Natural killer cell (primary cell): ENCODE data around the gene ZNF514. TPM values are rescaled to one million over a fixed set of nuclear protein-coding genes. Genes with fewer than 3 reads are reported as not detected.
A peak's percentile ranks its signal among the peaks of the same experiment; 100 is the strongest.

Source experiments
- ATAC-seq, 3 donors: fragments of 150-1000 bp in 2 of 3; fragments of 200-7000 bp in 1 of 3; cut with Tn5 transposase; 1 replicate in 1 of 3; 2 replicates in 2 of 3; pipeline ENCODE4 v1.10.0; 2021; ENCODE audit warnings: mild to moderate bottlenecking in 2 of 3, moderate library complexity in 2 of 3
- DNase-seq, 2 donors: peaks; one replicate each; pipeline versions ENCODE4 v3.0.0 to v3.0.0-alpha.2; 2013 to 2021; ENCODE audit warnings: mixed read lengths in 1 of 2
- H3K27ac ChIP-seq: one replicate; pipeline ENCODE4 v1.5.1; 2013; ENCODE audit warnings: mild to moderate bottlenecking, low read length
- H3K27me3 ChIP-seq: one replicate; pipeline ENCODE4 v1.6.1; 2013; ENCODE audit warnings: low read length; ENCODE audit not compliant: control insufficient read depth, insufficient read depth
- H3K36me3 ChIP-seq: one replicate; pipeline ENCODE4 v1.6.1; 2013; ENCODE audit warnings: low read length; ENCODE audit not compliant: control insufficient read depth, insufficient read depth
- H3K4me1 ChIP-seq: one replicate; pipeline ENCODE4 v1.6.1; 2013; ENCODE audit warnings: low read length; ENCODE audit not compliant: control insufficient read depth, insufficient read depth
- H3K4me3 ChIP-seq: one replicate; pipeline ENCODE4 v1.5.1; 2013; ENCODE audit warnings: low read length
- H3K9me3 ChIP-seq: one replicate; pipeline ENCODE4 v1.6.1; 2013; ENCODE audit warnings: low read length; ENCODE audit not compliant: control insufficient read depth, insufficient read depth
- H3K27ac Mint-ChIP-seq, 2 donors: one replicate each; pipeline ENCODE4 v1.8.0; 2022; ENCODE audit warnings: mild to moderate bottlenecking in 2 of 2, mixed read lengths in 2 of 2, moderate library complexity in 1 of 2
- H3K27me3 Mint-ChIP-seq, 2 donors: one replicate each; pipeline ENCODE4 v1.8.0; 2022; ENCODE audit warnings: low read depth in 2 of 2, mixed read lengths in 2 of 2
- H3K36me3 Mint-ChIP-seq: one replicate; pipeline ENCODE4 v1.8.0; 2022; ENCODE audit warnings: mixed read lengths
- H3K4me1 Mint-ChIP-seq, 2 donors: one replicate each; pipeline ENCODE4 v1.8.0; 2022; ENCODE audit warnings: mixed read lengths in 2 of 2
- H3K4me3 Mint-ChIP-seq: one replicate; pipeline ENCODE4 v1.8.0; 2022; ENCODE audit warnings: mild to moderate bottlenecking, moderate library complexity, mixed read lengths
- H3K9me3 Mint-ChIP-seq, 2 donors: one replicate each; pipeline ENCODE4 v1.8.0; 2022; ENCODE audit warnings: mixed read lengths in 2 of 2
- WGBS: methylation state at CpG from one replicate; pipeline ENCODE4 v1.1.7; 2013; ENCODE audit warnings: missing lambda C conversion rate; ENCODE audit not compliant: insufficient coverage; 5-methylcytosine and 5-hydroxymethylcytosine counted together
- intact Hi-C: fragments of 100-400 bp; cut with micrococcal nuclease; formaldehyde crosslinking; loops from one replicate; pipeline ENCODE4 v1.14.2; 2022
- total RNA-seq, 4 donors: library from RNA; stranded (reverse); fragments of 120-200 nt in 1 of 4; gene quantifications; one replicate each; pipeline versions ENCODE4 v1.2.3 to v1.2.4, GENCODE V29; 2013 to 2022
- TF ChIP-seq, protein P1 (sequence below): fragments of 200-600 bp; IDR thresholded peaks from one replicate; pipeline ENCODE4 v1.8.0; 2022; ENCODE audit warnings: antibody characterized with exemption

The ZNF514 gene
- total RNA-seq, 3 donors from 2014 or later (not counting 1 experiment from before 2014, with no cell fraction given), result 12.4 to 26.0 (median 12.8) TPM

DNA sequence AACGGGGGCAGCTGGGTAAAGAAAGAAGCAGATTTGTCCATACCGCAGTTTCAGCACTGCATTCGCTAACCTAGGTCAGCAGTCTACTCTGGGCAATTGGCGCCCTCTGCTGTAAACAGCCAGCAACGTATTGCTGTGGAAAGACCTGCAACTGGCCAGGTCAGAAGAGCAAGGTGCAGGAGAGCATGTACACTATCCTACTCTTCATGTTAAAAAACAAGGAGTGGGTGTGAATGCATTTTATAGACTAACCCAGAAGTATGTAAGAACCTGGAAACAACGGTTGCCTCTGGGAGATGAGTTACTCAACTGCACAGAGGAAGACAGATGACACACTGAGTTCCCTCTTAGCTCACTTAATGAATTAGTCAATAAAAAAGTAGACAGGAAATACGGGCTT lies 44.2 kb downstream of the ZNF514 start:
- WGBS, result 33% methylated on average over 7 of the region's 7 CpGs
- H3K27me3 ChIP-seq, result no peaks in the 10 kb centered on the region
- no peak overlapping the region for H3K4me3 ChIP-seq
- H3K4me1 ChIP-seq, result peaks cover 9% of the 10 kb centered on the region
- H3K9me3 ChIP-seq, result no peaks in the 10 kb centered on the region
- DNase-seq (peak; percentile 41 to 85), ATAC-seq (peak; percentile 91 to 99 (median 97))
- Mint-ChIP-seq H3K4me3 (no peak overlapping the region), H3K27me3 (no peaks in the 10 kb centered on the region), H3K4me1 (peaks cover 34 to 38% of the 10 kb centered on the region in 2 donors), H3K36me3 (no peaks in the 10 kb centered on the region), H3K9me3 (no peaks in the 10 kb centered on the region), H3K27ac (no peak overlapping the region)
- intact Hi-C loops, result loop anchor here (1.0 kb wide), 1 partner anchor 39 kb away; no protein-coding TSS in a partner anchor
- TF ChIP-seq, protein P1, sequence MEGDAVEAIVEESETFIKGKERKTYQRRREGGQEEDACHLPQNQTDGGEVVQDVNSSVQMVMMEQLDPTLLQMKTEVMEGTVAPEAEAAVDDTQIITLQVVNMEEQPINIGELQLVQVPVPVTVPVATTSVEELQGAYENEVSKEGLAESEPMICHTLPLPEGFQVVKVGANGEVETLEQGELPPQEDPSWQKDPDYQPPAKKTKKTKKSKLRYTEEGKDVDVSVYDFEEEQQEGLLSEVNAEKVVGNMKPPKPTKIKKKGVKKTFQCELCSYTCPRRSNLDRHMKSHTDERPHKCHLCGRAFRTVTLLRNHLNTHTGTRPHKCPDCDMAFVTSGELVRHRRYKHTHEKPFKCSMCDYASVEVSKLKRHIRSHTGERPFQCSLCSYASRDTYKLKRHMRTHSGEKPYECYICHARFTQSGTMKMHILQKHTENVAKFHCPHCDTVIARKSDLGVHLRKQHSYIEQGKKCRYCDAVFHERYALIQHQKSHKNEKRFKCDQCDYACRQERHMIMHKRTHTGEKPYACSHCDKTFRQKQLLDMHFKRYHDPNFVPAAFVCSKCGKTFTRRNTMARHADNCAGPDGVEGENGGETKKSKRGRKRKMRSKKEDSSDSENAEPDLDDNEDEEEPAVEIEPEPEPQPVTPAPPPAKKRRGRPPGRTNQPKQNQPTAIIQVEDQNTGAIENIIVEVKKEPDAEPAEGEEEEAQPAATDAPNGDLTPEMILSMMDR, result peak; percentile 66
- H3K36me3 ChIP-seq, result peaks cover 30% of the 10 kb centered on the region
- H3K27ac ChIP-seq, result no peak overlapping the region

DNA sequence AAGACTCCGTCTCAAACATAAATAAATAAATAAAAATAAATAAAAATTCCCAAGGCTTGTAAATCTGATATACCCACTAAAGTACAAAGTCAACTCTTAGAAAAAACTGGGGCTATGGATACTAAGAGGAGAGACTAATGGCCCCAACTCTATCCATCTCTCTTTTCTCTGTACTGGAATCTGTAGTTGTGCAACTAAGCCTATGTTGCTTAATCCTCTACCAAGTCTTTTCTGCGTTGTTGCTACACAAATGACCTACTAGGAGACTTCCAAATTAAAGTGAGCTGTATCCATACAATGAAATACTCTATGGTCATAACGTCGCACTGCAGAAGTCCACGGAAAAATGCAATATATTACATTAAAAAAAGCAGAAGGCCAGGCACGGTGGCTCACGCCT lies 46.2 kb downstream of the ZNF514 start:
- TF ChIP-seq, protein P1, result no peak
- no peaks in the 10 kb centered on the region for H3K36me3 Mint-ChIP-seq
- 97% methylated on average over 6 of the region's 7 CpGs for WGBS
- H3K9me3 ChIP-seq, result no peaks in the 10 kb centered on the region
- no peak overlapping the region for H3K27ac Mint-ChIP-seq
- peaks cover 49% of the 10 kb centered on the region for H3K36me3 ChIP-seq
- H3K4me1 Mint-ChIP-seq, result peaks cover 15 to 19% of the 10 kb centered on the region in 2 donors
- no peaks in the 10 kb centered on the region for H3K27me3 ChIP-seq
- peaks cover 2% of the 10 kb centered on the region for H3K4me1 ChIP-seq
- no peak overlapping the region for H3K27ac ChIP-seq
- H3K9me3 Mint-ChIP-seq, result no peaks in the 10 kb centered on the region
- intact Hi-C loops, result no loop called here
- H3K4me3 Mint-ChIP-seq, result no peak overlapping the region
- DNase-seq, result no peak
- no peak for ATAC-seq
- no peak overlapping the region for H3K4me3 ChIP-seq
- no peaks in the 10 kb centered on the region for H3K27me3 Mint-ChIP-seq

DNA sequence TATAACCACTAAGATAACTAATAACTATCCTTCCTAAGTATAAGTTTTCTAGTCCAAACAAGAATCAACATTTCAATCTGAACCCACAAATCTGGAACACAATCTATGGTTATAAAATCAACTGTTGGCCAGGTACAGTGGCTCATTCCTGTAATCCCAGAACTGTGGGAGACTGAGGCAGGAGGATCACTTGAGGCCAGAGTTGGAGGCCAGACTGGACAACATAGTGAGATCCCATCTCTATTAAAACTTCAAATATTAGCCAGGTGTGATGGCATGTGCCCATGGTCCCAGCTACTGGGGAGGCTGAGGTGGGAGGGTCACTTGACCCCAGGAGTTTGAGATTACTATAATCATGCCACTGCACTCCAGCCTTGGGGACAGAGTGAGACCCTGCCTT lies 49.3 kb downstream of the ZNF514 start:
- H3K9me3 ChIP-seq, result no peaks in the 10 kb centered on the region
- Mint-ChIP-seq H3K36me3 (peaks cover 24% of the 10 kb centered on the region), H3K4me1 (peaks cover 4 to 6% of the 10 kb centered on the region in 2 donors)

DNA sequence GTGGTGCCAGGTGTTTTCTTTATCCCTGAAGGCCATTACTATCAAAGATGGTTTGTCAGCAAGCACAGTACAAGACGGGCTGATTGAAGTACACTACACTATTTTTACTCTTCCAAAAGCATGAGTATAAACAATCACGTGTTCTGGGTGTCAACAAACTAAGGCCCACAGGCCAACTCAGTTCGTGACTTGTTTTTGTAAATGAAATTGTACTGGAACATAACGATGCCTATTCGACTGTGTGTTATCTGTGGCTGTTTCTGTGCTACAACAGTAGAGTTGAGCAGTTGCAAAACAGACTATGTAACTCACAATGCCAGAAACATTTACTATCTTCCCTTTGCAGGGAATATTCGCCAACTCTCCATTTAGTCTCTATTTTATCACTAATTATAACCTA lies 50.4 kb downstream of the ZNF514 start:
- H3K36me3 Mint-ChIP-seq, result peaks cover 30% of the 10 kb centered on the region
- H3K27me3 ChIP-seq, result no peaks in the 10 kb centered on the region
- no peak overlapping the region for H3K4me3 ChIP-seq
- TF ChIP-seq, protein P1, result no peak
- no peaks in the 10 kb centered on the region for H3K27me3 Mint-ChIP-seq
- no peaks in the 10 kb centered on the region for H3K9me3 Mint-ChIP-seq
- peaks cover 76% of the 10 kb centered on the region for H3K36me3 ChIP-seq
- DNase-seq, result no peak
- H3K4me1 Mint-ChIP-seq, result no peaks in the 10 kb centered on the region
- WGBS, result 95% methylated on average over 5 of the region's 6 CpGs
- intact Hi-C loops, result no loop called here
- no peak overlapping the region for H3K27ac ChIP-seq
- no peak for ATAC-seq
- H3K27ac Mint-ChIP-seq, result no peak overlapping the region
- H3K9me3 ChIP-seq, result no peaks in the 10 kb centered on the region
- no peak overlapping the region for H3K4me3 Mint-ChIP-seq
- H3K4me1 ChIP-seq, result no peaks in the 10 kb centered on the region

More for the DNA sequence above, 49.3 kb downstream of the ZNF514 start:
- Histone ChIP-seq H3K36me3 (peaks cover 72% of the 10 kb centered on the region), H3K4me3 (no peak overlapping the region), H3K27ac (no peak overlapping the region), H3K27me3 (no peaks in the 10 kb centered on the region), H3K4me1 (peaks cover 2% of the 10 kb centered on the region)
- Mint-ChIP-seq H3K27me3 (no peaks in the 10 kb centered on the region), H3K4me3 (no peak overlapping the region), H3K9me3 (no peaks in the 10 kb centered on the region), H3K27ac (peak overlapping the region in 1 of 2 donors; percentile 29)
- TF ChIP-seq, protein P1, result no peak
- ATAC-seq (no peak), DNase-seq (no peak)
- intact Hi-C loops, result no loop called here
